ENCODE data around the gene IGF1R.

DNA sequence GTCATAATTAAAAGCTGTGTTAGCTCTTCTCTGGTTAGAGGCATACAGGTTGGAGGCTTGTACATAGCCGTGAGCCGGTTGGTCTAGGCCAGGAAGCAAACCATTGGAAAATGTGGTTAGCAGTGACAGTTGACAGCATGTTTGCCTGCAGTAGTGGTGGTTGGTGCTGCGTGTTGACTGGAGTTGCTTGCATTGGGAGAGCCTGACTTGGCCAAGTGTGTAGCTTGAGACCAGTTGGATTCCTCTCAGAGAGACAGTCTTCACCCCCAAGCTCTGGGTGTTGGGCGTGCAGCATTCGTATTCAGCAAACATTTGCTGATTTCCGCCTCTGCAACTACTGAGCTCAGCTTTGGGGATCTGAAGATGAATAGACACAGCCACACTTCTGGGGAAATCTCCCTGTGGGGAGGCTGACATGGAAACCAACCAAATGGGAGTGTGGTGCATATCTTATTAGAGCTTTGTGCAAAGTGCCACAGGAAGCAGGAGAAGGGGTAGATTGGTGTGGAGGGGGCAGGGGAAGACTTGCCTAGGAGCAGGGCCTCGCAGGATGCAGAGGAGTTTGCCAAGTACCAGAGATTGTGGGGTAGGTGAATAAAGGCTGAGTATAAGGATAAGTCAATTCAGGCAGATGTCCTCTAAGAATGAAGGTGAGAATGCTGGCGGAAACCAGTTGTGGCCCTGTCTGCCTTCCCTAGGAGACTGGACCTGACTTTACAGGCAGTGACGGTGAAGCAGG, 83.5 kb downstream of the IGF1R start:
- TF ChIP-seq, protein P1, sequence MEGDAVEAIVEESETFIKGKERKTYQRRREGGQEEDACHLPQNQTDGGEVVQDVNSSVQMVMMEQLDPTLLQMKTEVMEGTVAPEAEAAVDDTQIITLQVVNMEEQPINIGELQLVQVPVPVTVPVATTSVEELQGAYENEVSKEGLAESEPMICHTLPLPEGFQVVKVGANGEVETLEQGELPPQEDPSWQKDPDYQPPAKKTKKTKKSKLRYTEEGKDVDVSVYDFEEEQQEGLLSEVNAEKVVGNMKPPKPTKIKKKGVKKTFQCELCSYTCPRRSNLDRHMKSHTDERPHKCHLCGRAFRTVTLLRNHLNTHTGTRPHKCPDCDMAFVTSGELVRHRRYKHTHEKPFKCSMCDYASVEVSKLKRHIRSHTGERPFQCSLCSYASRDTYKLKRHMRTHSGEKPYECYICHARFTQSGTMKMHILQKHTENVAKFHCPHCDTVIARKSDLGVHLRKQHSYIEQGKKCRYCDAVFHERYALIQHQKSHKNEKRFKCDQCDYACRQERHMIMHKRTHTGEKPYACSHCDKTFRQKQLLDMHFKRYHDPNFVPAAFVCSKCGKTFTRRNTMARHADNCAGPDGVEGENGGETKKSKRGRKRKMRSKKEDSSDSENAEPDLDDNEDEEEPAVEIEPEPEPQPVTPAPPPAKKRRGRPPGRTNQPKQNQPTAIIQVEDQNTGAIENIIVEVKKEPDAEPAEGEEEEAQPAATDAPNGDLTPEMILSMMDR (IDR thresholded peaks at IDR 0.05), result no peak
- no peak for TF ChIP-seq POLR2A (IDR thresholded peaks at IDR 0.05)
- TF ChIP-seq EP300 (IDR thresholded peaks at IDR 0.05), result no peak
- TF ChIP-seq POLR2AphosphoS5 (IDR thresholded peaks at IDR 0.05), result no peak
